ENCODE results near the gene CPXM1.

CPXM1 gene

GRCh38 chr20:2759143-2759542 is 41.3 kb downstream of the CPXM1 start:
- Mint-ChIP-seq H3K36me3 (ENCODE audit: low read depth) (no peaks in the 10 kb centered on the region), H3K9me3 (no peaks in the 10 kb centered on the region), H3K27ac (no peak overlapping the region), H3K4me3 (no peak overlapping the region), H3K4me1 (ENCODE audit: low read depth) (no peaks in the 10 kb centered on the region), H3K27me3 (ENCODE audit: low read depth) (peaks cover 21% of the 10 kb centered on the region)
- no peak for DNase-seq (ENCODE audit: low spot score)

GRCh38 chr20:2757969-2758368 is 42.5 kb downstream of the CPXM1 start:
- no peak for DNase-seq (ENCODE audit: low spot score)
- peaks cover 7% of the 10 kb centered on the region for H3K4me1 Mint-ChIP-seq (ENCODE audit: low read depth)
- H3K27me3 Mint-ChIP-seq (ENCODE audit: low read depth) = peaks cover 27% of the 10 kb centered on the region
- no peaks in the 10 kb centered on the region for H3K9me3 Mint-ChIP-seq
- H3K36me3 Mint-ChIP-seq (ENCODE audit: low read depth) = no peaks in the 10 kb centered on the region
- no peak overlapping the region for H3K4me3 Mint-ChIP-seq
- no peak overlapping the region for H3K27ac Mint-ChIP-seq

DNA sequence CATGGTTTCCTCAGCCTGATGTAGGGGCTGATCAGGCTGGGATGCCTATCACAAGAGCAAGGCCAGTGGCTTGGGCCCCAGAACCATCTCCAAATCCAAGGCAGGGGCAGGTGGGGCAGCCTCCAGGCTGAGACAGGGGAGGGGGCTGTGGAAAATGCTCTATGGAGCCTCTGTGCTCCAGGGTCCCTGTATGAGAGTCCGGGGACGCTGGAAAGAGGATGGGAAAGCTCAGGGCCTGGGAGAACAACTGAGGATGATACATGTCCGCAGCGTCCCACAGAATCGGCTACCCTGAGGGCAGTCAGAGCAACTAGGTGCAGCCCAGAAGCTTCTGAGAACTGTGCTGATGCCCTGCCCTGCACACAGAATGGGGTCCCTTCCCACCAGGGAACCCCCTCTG is 43.4 kb downstream of the CPXM1 start:
- H3K4me1 Mint-ChIP-seq (ENCODE audit: low read depth) = peaks cover 9% of the 10 kb centered on the region
- no peak for DNase-seq (ENCODE audit: low spot score)
- no peaks in the 10 kb centered on the region for H3K9me3 Mint-ChIP-seq
- no peaks in the 10 kb centered on the region for H3K36me3 Mint-ChIP-seq (ENCODE audit: low read depth)
- H3K27ac Mint-ChIP-seq = no peak overlapping the region
- peaks cover 26% of the 10 kb centered on the region for H3K27me3 Mint-ChIP-seq (ENCODE audit: low read depth)
- no peak overlapping the region for H3K4me3 Mint-ChIP-seq

- no peaks in the 10 kb centered on the region for H3K9me3 Mint-ChIP-seq
- H3K27me3 Mint-ChIP-seq (ENCODE audit: low read depth) = peaks cover 30% of the 10 kb centered on the region
- H3K36me3 Mint-ChIP-seq (ENCODE audit: low read depth) = no peaks in the 10 kb centered on the region
- no peak for DNase-seq (ENCODE audit: low spot score)
- H3K4me1 Mint-ChIP-seq (ENCODE audit: low read depth) = peaks cover 9% of the 10 kb centered on the region
- H3K4me3 Mint-ChIP-seq = no peak overlapping the region
- no peak overlapping the region for H3K27ac Mint-ChIP-seq
Measured at GRCh38 chr20:2756056-2756611, 44.3 kb downstream of the CPXM1 start.

- Mint-ChIP-seq H3K4me3 (no peak overlapping the region), H3K9me3 (no peaks in the 10 kb centered on the region), H3K27me3 (ENCODE audit: low read depth) (peaks cover 36% of the 10 kb centered on the region), H3K4me1 (ENCODE audit: low read depth) (peaks cover 14% of the 10 kb centered on the region), H3K36me3 (ENCODE audit: low read depth) (no peaks in the 10 kb centered on the region), H3K27ac (no peak overlapping the region)
- no peak for DNase-seq (ENCODE audit: low spot score)
Measured at GRCh38 chr20:2755451-2756055, 44.9 kb downstream of the CPXM1 start.

GRCh38 chr20:2754424-2754823 is 46.0 kb downstream of the CPXM1 start:
- H3K36me3 Mint-ChIP-seq (ENCODE audit: low read depth) = no peaks in the 10 kb centered on the region
- no peak for DNase-seq (ENCODE audit: low spot score)
- peaks cover 14% of the 10 kb centered on the region for H3K4me1 Mint-ChIP-seq (ENCODE audit: low read depth)
- H3K4me3 Mint-ChIP-seq = no peak overlapping the region
- no peak overlapping the region for H3K27ac Mint-ChIP-seq
- H3K9me3 Mint-ChIP-seq = no peaks in the 10 kb centered on the region
- H3K27me3 Mint-ChIP-seq (ENCODE audit: low read depth) = peaks cover 45% of the 10 kb centered on the region

DNA sequence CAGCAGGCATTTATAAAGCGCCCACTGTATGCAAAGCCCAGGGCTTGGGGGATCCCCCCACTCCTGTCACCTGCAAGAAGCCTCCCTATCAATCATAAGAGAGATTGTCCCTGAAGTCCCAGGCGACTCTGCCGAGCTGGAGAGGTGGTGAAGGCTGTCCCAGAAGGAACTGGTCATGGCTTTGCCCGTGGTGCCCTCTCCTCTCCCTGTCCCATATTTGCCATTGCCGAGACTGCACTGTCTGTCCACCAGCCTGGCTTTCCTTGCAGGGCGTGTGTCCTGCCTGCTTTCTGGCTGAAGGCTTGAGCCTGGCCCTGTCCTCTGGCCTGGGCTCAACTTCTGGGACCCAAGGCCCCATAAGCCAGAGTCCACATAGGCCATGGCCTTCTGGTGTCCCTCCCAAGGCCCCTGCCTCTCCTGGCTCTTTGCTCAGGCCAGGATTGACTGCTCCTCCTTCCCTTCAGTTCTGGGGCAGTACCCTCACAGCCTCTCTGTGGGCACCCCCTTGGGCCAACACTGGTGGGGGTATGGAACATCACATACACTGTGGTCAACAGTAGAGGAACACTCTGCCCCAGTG is 46.9 kb downstream of the CPXM1 start:
- H3K27me3 Mint-ChIP-seq (ENCODE audit: low read depth) = peaks cover 45% of the 10 kb centered on the region
- H3K4me1 Mint-ChIP-seq (ENCODE audit: low read depth) = peaks cover 14% of the 10 kb centered on the region
- peak overlapping the region; percentile 31 for H3K27ac Mint-ChIP-seq
- H3K36me3 Mint-ChIP-seq (ENCODE audit: low read depth) = no peaks in the 10 kb centered on the region
- no peaks in the 10 kb centered on the region for H3K9me3 Mint-ChIP-seq
- no peak for DNase-seq (ENCODE audit: low spot score)
- peak overlapping the region; percentile 57 for H3K4me3 Mint-ChIP-seq

DNA sequence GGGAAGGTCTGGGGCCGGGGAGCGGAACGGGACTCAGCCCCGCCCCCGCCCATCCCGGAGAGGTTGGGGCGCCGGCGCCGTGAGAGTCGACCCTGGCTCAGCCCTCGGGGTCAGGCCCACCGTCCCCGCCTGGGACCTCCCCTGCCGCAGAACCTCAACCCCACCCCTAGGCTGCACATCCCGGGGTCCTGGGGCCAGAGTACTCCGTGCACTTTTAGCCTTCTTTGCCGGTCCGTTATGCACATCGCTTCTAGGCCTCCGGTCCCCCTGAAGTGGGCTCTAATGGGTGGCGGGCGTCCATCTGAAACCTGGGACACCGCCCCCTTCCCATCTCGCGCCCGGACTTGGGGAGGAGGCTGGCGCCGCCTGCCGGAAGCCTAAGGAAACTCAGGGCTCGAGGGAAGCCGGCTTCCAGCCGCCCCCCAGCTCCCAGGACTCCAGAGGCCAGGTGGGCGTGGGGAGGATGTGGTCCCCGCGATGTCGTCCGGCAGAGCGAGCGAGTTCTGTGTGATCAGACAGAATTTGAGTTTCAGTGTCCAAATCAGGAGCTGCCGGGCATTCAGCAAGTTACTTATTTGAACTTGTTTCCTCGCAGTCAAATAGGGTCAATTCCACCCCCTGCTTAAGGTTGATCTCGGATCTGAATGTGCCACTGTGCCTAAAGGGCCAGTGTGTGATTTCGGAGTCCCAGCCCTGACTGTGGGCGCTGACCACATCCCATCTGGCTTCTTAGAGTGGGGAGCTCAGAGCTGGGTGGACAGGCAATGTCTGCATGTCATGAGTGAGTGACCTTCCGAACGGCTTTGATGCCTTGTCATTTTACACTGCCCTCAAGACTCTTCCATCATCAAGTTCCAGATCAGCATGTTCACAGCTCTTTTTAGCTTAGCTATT is 47.6 kb downstream of the CPXM1 start:
- DNase-seq (ENCODE audit: low spot score) = peak; percentile 21
- Mint-ChIP-seq H3K4me1 (ENCODE audit: low read depth) (peaks cover 14% of the 10 kb centered on the region), H3K36me3 (ENCODE audit: low read depth) (no peaks in the 10 kb centered on the region), H3K4me3 (peak overlapping the region; percentile 83), H3K27ac (peak overlapping the region; percentile 31), H3K27me3 (ENCODE audit: low read depth) (peaks cover 49% of the 10 kb centered on the region), H3K9me3 (no peaks in the 10 kb centered on the region)

GRCh38 chr20:2751878-2752566 is 48.4 kb downstream of the CPXM1 start:
- Mint-ChIP-seq H3K4me1 (ENCODE audit: low read depth) (peaks cover 14% of the 10 kb centered on the region), H3K4me3 (no peak overlapping the region), H3K27ac (no peak overlapping the region), H3K36me3 (ENCODE audit: low read depth) (no peaks in the 10 kb centered on the region), H3K9me3 (no peaks in the 10 kb centered on the region), H3K27me3 (ENCODE audit: low read depth) (peaks cover 51% of the 10 kb centered on the region)
- DNase-seq (ENCODE audit: low spot score) = peak; percentile 51

DNA sequence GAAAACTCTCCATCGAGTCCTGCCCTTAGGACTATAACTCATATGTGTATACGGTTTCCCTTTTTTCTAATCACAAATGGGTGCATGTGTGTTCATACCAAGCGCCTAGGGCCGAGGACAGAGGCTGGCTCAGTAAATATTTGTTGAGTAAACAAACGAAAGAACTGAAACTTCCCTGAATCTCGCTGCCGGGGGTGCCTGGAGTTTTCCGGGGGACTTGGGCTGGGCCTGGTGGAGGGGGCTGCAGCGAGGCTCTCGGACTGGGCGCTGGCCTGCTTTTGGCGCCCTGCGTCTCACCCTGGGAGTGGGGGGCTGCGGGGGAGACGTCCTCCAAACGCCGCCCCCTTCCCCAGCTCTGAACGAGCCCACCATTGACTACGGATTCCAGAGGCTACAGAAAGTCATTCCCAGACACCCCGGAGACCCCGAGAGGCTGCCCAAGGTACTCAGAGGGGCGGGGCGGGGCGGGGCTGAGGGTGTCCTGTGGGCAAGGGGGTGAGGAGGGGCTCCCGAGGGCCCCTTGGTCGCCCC is 49.0 kb downstream of the CPXM1 start:
- H3K4me3 Mint-ChIP-seq = peak overlapping the region; percentile 68
- no peak for DNase-seq (ENCODE audit: low spot score)
- H3K27me3 Mint-ChIP-seq (ENCODE audit: low read depth) = peaks cover 49% of the 10 kb centered on the region
- H3K4me1 Mint-ChIP-seq (ENCODE audit: low read depth) = peaks cover 14% of the 10 kb centered on the region
- no peaks in the 10 kb centered on the region for H3K36me3 Mint-ChIP-seq (ENCODE audit: low read depth)
- no peak overlapping the region for H3K27ac Mint-ChIP-seq
- no peaks in the 10 kb centered on the region for H3K9me3 Mint-ChIP-seq

DNA sequence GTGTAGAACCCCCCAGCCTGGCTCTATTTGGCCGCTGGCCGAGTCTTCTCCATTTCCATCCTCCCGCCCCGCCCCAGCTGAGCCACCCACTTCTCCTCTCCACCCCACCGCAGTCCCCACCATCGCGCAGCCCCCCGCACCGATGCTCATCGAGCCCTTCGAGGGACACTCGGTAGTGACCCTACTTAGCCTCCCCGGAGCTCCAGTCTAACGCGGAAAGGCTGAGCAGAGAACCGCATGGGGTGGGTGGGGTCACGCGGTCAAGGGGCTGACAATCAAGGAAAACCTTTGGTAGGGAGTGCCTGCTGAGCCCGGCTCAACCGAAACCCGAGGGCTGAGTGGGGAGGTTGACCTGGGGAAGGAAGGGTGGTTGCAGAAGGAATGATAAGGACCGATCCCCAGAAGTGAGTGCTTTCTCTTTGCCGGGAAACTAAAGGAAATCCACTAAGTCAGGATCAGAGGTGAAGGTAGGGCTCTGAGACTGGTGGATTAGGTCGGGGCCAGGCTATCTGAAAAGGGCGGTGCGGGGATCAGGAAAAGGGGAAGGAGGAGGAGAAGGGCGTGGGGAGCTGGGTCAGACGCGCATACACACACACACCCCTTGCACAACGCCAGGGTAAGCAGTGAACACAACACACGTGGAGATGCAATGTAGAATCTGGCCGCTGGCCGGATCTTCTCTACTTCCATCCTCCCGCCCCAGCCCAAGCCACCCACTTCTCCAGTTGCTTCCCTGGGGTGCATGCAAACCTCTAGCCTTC is 49.8 kb downstream of the CPXM1 start:
- H3K9me3 Mint-ChIP-seq = no peaks in the 10 kb centered on the region
- peak overlapping the region; percentile 33 for H3K27ac Mint-ChIP-seq
- DNase-seq (ENCODE audit: low spot score) = no peak
- peak overlapping the region; percentile 68 for H3K4me3 Mint-ChIP-seq
- peaks cover 14% of the 10 kb centered on the region for H3K4me1 Mint-ChIP-seq (ENCODE audit: low read depth)
- H3K27me3 Mint-ChIP-seq (ENCODE audit: low read depth) = peaks cover 49% of the 10 kb centered on the region
- H3K36me3 Mint-ChIP-seq (ENCODE audit: low read depth) = no peaks in the 10 kb centered on the region

- no peaks in the 10 kb centered on the region for H3K9me3 Mint-ChIP-seq
- H3K4me1 Mint-ChIP-seq (ENCODE audit: low read depth) = peaks cover 16% of the 10 kb centered on the region
- no peak overlapping the region for H3K4me3 Mint-ChIP-seq
- H3K27ac Mint-ChIP-seq = no peak overlapping the region
- H3K36me3 Mint-ChIP-seq (ENCODE audit: low read depth) = no peaks in the 10 kb centered on the region
- no peak for DNase-seq (ENCODE audit: low spot score)
- peaks cover 51% of the 10 kb centered on the region for H3K27me3 Mint-ChIP-seq (ENCODE audit: low read depth)
Measured at GRCh38 chr20:2749951-2750490, 50.4 kb downstream of the CPXM1 start.

Data from T-helper 2 cell treated with Interferon-gamma antibody and Interleukin-4, amounts not matched to agents 5 μg/mL and 100 μg/mL, for 36 hours (primary cell).